ENCODE measurements around the gene ACBD6.

Gene ACBD6

DNA sequence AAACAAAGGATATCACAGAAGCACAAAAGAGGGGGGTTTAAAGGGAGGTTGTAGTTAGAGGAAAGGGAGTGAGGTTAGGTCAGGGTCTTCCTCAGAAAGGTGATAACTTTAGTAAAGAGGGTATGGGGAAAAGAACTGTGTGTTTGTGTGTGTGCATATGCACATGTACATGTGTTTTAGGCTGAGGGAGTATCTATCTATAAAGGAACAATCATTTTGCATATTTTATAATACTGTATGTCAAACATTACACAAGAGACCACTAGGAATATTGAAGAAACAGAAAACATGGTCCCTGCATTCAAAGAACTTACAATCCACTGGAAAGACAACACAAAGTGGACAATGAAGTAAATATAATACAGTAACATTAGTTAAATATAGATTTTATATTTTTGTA lies 132.2 kb downstream of the ACBD6 start:
- no peak overlapping the region for H3K4me3 ChIP-seq (replicated peaks; ENCODE audit: insufficient read depth, low read length)
- no peak overlapping the region for H3K27ac ChIP-seq (replicated peaks)
- no peaks in the 10 kb centered on the region for H3K27me3 ChIP-seq (ENCODE audit: insufficient read depth, poor library complexity, severe bottlenecking)
- TF ChIP-seq, protein P1, sequence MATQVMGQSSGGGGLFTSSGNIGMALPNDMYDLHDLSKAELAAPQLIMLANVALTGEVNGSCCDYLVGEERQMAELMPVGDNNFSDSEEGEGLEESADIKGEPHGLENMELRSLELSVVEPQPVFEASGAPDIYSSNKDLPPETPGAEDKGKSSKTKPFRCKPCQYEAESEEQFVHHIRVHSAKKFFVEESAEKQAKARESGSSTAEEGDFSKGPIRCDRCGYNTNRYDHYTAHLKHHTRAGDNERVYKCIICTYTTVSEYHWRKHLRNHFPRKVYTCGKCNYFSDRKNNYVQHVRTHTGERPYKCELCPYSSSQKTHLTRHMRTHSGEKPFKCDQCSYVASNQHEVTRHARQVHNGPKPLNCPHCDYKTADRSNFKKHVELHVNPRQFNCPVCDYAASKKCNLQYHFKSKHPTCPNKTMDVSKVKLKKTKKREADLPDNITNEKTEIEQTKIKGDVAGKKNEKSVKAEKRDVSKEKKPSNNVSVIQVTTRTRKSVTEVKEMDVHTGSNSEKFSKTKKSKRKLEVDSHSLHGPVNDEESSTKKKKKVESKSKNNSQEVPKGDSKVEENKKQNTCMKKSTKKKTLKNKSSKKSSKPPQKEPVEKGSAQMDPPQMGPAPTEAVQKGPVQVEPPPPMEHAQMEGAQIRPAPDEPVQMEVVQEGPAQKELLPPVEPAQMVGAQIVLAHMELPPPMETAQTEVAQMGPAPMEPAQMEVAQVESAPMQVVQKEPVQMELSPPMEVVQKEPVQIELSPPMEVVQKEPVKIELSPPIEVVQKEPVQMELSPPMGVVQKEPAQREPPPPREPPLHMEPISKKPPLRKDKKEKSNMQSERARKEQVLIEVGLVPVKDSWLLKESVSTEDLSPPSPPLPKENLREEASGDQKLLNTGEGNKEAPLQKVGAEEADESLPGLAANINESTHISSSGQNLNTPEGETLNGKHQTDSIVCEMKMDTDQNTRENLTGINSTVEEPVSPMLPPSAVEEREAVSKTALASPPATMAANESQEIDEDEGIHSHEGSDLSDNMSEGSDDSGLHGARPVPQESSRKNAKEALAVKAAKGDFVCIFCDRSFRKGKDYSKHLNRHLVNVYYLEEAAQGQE (IDR thresholded peaks at IDR 0.05; ENCODE audit: insufficient replicate concordance, low read depth): no peak
- TF ChIP-seq, protein P2, sequence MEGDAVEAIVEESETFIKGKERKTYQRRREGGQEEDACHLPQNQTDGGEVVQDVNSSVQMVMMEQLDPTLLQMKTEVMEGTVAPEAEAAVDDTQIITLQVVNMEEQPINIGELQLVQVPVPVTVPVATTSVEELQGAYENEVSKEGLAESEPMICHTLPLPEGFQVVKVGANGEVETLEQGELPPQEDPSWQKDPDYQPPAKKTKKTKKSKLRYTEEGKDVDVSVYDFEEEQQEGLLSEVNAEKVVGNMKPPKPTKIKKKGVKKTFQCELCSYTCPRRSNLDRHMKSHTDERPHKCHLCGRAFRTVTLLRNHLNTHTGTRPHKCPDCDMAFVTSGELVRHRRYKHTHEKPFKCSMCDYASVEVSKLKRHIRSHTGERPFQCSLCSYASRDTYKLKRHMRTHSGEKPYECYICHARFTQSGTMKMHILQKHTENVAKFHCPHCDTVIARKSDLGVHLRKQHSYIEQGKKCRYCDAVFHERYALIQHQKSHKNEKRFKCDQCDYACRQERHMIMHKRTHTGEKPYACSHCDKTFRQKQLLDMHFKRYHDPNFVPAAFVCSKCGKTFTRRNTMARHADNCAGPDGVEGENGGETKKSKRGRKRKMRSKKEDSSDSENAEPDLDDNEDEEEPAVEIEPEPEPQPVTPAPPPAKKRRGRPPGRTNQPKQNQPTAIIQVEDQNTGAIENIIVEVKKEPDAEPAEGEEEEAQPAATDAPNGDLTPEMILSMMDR (IDR thresholded peaks at IDR 0.05; ENCODE audit: insufficient read depth, low read length): no peak
- TF ChIP-seq SPI1 (IDR thresholded peaks at IDR 0.05; ENCODE audit: borderline replicate concordance, low read depth): no peak
- TF ChIP-seq POLR2AphosphoS5 (IDR thresholded peaks at IDR 0.05; ENCODE audit: low read depth): no peak
- no peak for TF ChIP-seq GABPA (IDR thresholded peaks at IDR 0.05; ENCODE audit: low read depth)
- DNase-seq (ENCODE audit: low read depth in 1 of 2, low spot score in 1 of 2): no peak

DNA sequence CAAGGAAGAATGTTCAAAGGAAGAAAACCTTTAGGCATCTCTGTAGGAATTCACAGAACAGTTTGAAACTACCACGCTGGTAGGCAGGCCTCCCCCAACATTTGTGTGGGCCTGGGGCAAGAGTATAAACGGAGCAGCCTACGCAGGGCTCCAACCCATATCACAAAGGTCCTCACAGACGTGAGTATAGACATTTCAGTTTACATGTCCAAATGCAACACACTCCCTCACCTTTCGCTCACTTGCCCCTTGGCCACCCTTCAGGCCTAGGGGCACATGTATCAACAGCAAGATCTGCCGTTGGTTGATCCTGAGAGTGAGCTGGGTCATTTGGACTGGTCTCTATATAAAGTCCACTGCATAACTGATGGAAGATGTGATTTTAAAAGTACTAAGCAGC lies 133.3 kb downstream of the ACBD6 start:
- no peak for DNase-seq (ENCODE audit: low read depth in 1 of 2, low spot score in 1 of 2)
- no peak overlapping the region for H3K27ac ChIP-seq (replicated peaks)
- H3K4me3 ChIP-seq (replicated peaks; ENCODE audit: insufficient read depth, low read length): no peak overlapping the region
- no peaks in the 10 kb centered on the region for H3K27me3 ChIP-seq (ENCODE audit: insufficient read depth, poor library complexity, severe bottlenecking)
- TF ChIP-seq, protein P2 (IDR thresholded peaks at IDR 0.05; ENCODE audit: insufficient read depth, low read length): no peak
- TF ChIP-seq SPI1 (IDR thresholded peaks at IDR 0.05; ENCODE audit: borderline replicate concordance, low read depth): no peak
- TF ChIP-seq POLR2AphosphoS5 (IDR thresholded peaks at IDR 0.05; ENCODE audit: low read depth): no peak
- TF ChIP-seq, protein P1 (IDR thresholded peaks at IDR 0.05; ENCODE audit: insufficient replicate concordance, low read depth): no peak
- TF ChIP-seq GABPA (IDR thresholded peaks at IDR 0.05; ENCODE audit: low read depth): no peak

DNA sequence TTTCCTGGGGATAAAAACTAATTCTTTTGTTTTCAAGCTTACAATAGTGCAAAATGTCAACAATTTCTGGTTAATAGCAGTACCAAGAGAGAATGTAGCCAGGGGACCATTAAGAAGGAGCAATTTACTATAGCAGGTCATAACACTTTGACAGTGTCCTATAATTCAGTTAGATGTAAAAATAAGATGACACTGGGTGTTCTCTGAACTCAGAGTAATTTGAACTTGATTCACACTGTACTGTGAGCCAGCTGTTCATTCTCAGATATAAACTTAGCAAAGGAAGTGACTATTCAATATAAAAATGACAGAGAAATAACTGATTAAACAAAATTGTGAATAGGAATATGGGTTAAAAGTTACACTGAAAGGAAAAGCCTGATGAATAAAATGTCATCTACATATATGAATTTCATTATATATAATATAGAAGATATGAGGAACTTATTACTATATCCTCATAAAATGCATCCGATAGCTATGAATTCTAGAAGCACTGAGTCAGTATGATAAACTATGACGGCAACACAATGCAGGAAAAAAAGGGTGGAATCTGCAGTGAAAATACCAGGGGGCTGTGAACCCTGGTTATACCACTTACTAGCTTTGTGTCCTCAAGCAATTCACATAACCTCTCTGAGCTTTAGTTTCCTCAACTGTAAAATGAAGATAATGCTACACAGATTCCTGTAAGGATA lies 135.9 kb downstream of the ACBD6 start:
- no peak overlapping the region for H3K4me3 ChIP-seq (replicated peaks; ENCODE audit: insufficient read depth, low read length)
- no peaks in the 10 kb centered on the region for H3K27me3 ChIP-seq (ENCODE audit: insufficient read depth, poor library complexity, severe bottlenecking)
- no peak overlapping the region for H3K27ac ChIP-seq (replicated peaks)
- no peak for DNase-seq (ENCODE audit: low read depth in 1 of 2, low spot score in 1 of 2)
- TF ChIP-seq, protein P1 (IDR thresholded peaks at IDR 0.05; ENCODE audit: insufficient replicate concordance, low read depth): no peak
- no peak for TF ChIP-seq POLR2AphosphoS5 (IDR thresholded peaks at IDR 0.05; ENCODE audit: low read depth)
- no peak for TF ChIP-seq SPI1 (IDR thresholded peaks at IDR 0.05; ENCODE audit: borderline replicate concordance, low read depth)
- TF ChIP-seq, protein P2 (IDR thresholded peaks at IDR 0.05; ENCODE audit: insufficient read depth, low read length): no peak
- no peak for TF ChIP-seq GABPA (IDR thresholded peaks at IDR 0.05; ENCODE audit: low read depth)
